A549 (cell line): Measurements from ENCODE around the gene QKI.

Experiments used
- JUNB ChIP-seq: fragments of >200 bp; sonication (Bioruptor Twin); formaldehyde crosslinking; IDR thresholded peaks from 2 replicates; pipeline ENCODE4 v1.6.1; 2016
- USF2 ChIP-seq: fragments of 450-650 bp; IDR thresholded peaks from 2 replicates; pipeline ENCODE4 v1.6.1; 2014; ENCODE audit warnings: antibody characterized with exemption
- TF ChIP-seq, protein P1 (sequence below): fragments of >200 bp; sonication (Bioruptor Twin); formaldehyde crosslinking; IDR thresholded peaks from 3 replicates; pipeline ENCODE4 v1.5.1; 2016

DNA sequence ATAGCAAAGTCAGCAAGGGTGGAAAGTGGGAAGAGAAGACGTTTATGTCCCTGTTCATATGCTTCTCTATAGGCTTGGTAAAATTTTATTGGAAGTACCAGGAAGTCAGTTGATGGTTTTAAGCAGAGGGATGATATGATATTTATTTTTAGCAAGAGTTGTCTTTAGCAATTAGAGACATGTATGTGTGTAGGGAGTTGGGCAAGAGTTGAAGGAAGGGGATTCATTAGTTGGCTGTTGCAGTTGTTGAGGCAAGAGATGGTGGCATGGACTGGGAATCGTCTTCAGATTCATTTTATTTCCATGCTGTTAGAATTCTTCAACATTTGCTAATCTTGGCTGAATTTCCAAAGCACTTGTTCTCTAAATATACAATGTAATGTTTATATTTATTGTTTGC, 85.6 kb downstream of the QKI start:
- TF ChIP-seq, protein P1, sequence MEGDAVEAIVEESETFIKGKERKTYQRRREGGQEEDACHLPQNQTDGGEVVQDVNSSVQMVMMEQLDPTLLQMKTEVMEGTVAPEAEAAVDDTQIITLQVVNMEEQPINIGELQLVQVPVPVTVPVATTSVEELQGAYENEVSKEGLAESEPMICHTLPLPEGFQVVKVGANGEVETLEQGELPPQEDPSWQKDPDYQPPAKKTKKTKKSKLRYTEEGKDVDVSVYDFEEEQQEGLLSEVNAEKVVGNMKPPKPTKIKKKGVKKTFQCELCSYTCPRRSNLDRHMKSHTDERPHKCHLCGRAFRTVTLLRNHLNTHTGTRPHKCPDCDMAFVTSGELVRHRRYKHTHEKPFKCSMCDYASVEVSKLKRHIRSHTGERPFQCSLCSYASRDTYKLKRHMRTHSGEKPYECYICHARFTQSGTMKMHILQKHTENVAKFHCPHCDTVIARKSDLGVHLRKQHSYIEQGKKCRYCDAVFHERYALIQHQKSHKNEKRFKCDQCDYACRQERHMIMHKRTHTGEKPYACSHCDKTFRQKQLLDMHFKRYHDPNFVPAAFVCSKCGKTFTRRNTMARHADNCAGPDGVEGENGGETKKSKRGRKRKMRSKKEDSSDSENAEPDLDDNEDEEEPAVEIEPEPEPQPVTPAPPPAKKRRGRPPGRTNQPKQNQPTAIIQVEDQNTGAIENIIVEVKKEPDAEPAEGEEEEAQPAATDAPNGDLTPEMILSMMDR, result no peak
- TF ChIP-seq USF2 (no peak), JUNB (no peak)
